CD14-positive monocyte (primary cell): ENCODE measurements around the gene PSAPL1. TPM values are rescaled to one million over a fixed set of nuclear protein-coding genes. Genes with fewer than 3 reads are reported as not detected.

ENCODE experiments used
- DNase-seq, 3 donors: peaks; one replicate each; pipeline ENCODE4 v3.0.0-alpha.2; 2011 to 2022
- H2AFZ ChIP-seq: 2 replicates; pipeline ENCODE4 v1.6.0; 2012; ENCODE audit warnings: mild to moderate bottlenecking, low read depth, low read length, inconsistent platforms; ENCODE audit not compliant: insufficient read depth, poor library complexity, severe bottlenecking
- H3K27ac ChIP-seq, 2 donors: 1 replicate in 1 of 2; 2 replicates in 1 of 2; pipeline ENCODE4 v1.5.1; 2012 to 2013; ENCODE audit warnings: low read length in 2 of 2, control low read depth in 1 of 2, inconsistent platforms in 1 of 2, low read depth in 1 of 2, mild to moderate bottlenecking in 1 of 2
- H3K27me3 ChIP-seq, 2 donors: one replicate each; pipeline versions ENCODE4 v1.6.0 to v1.6.1; 2011 to 2013; ENCODE audit warnings: low read length in 2 of 2; ENCODE audit not compliant: control insufficient read depth in 2 of 2, insufficient read depth in 2 of 2
- H3K36me3 ChIP-seq, 2 donors: replicated peaks in 1 of 2; 1 replicate in 1 of 2; 2 replicates in 1 of 2; pipeline versions ENCODE4 v1.5.1 to v1.6.1; 2012 to 2013; ENCODE audit warnings: low read length in 2 of 2, control low read depth in 1 of 2, inconsistent platforms in 1 of 2, mild to moderate bottlenecking in 1 of 2; ENCODE audit not compliant: insufficient read depth in 2 of 2, control insufficient read depth in 1 of 2
- H3K4me1 ChIP-seq, 2 donors: 1 replicate in 1 of 2; 2 replicates in 1 of 2; pipeline versions ENCODE4 v1.5.1 to v1.6.1; 2012 to 2013; ENCODE audit warnings: low read length in 2 of 2, control low read depth in 1 of 2, inconsistent platforms in 1 of 2, mild to moderate bottlenecking in 1 of 2, moderate library complexity in 1 of 2; ENCODE audit not compliant: insufficient read depth in 2 of 2, control insufficient read depth in 1 of 2
- H3K4me2 ChIP-seq: replicated peaks from 2 replicates; pipeline ENCODE3; 2012; ENCODE audit warnings: low read length, moderate library complexity, mild to moderate bottlenecking; ENCODE audit not compliant: poor library complexity, severe bottlenecking; ENCODE audit errors: extremely low read depth
- H3K4me3 ChIP-seq, 3 experiments: fragments of 200-600 bp in 1 of 3; sonication (generic) in 1 of 3; replicated peaks in 1 of 3; 1 replicate in 2 of 3; 2 replicates in 1 of 3; pipeline ENCODE4 v1.5.1; 2011 to 2013; ENCODE audit warnings: low read length in 3 of 3, mild to moderate bottlenecking in 3 of 3, control low read depth in 2 of 3, low read depth in 2 of 3, inconsistent platforms in 1 of 3, moderate library complexity in 1 of 3
- H3K79me2 ChIP-seq: 2 replicates; pipeline ENCODE4 v1.6.0; 2012; ENCODE audit warnings: mild to moderate bottlenecking, control low read depth, inconsistent platforms, low read length, moderate library complexity; ENCODE audit not compliant: insufficient read depth
- H3K9ac ChIP-seq: 2 replicates; pipeline ENCODE4 v1.6.0; 2017; ENCODE audit warnings: low read length, mild to moderate bottlenecking; ENCODE audit not compliant: insufficient read depth, poor library complexity, severe bottlenecking
- H3K9me3 ChIP-seq, 2 donors: replicated peaks in 1 of 2; 1 replicate in 1 of 2; 2 replicates in 1 of 2; pipeline versions ENCODE4 v1.5.1 to v1.6.1; 2012 to 2013; ENCODE audit warnings: low read length in 2 of 2, control low read depth in 1 of 2; ENCODE audit not compliant: control insufficient read depth in 1 of 2, insufficient read depth in 1 of 2
- H4K20me1 ChIP-seq: 2 replicates; pipeline ENCODE4 v1.6.0; 2012; ENCODE audit warnings: mild to moderate bottlenecking, low read length, control low read depth, moderate library complexity; ENCODE audit not compliant: insufficient read depth
- H3K27ac Mint-ChIP-seq, 7 donors: one replicate each; pipeline ENCODE4 v1.8.0; 2020; ENCODE audit warnings: mild to moderate bottlenecking in 7 of 7, mixed read lengths in 7 of 7, moderate library complexity in 6 of 7, inconsistent platforms in 2 of 7
- H3K27me3 Mint-ChIP-seq, 3 donors: one replicate each; pipeline ENCODE4 v1.8.0; 2021 to 2022; ENCODE audit warnings: low read depth in 3 of 3, mild to moderate bottlenecking in 3 of 3, mixed read lengths in 3 of 3, moderate library complexity in 3 of 3, inconsistent platforms in 1 of 3
- H3K36me3 Mint-ChIP-seq, 2 donors: one replicate each; pipeline ENCODE4 v1.8.0; 2020; ENCODE audit warnings: mixed read lengths in 2 of 2, inconsistent platforms in 1 of 2, mild to moderate bottlenecking in 1 of 2
- H3K4me1 Mint-ChIP-seq: one replicate; pipeline ENCODE4 v1.8.0; 2020; ENCODE audit warnings: mild to moderate bottlenecking, mixed read lengths
- H3K4me3 Mint-ChIP-seq, 2 donors: one replicate each; pipeline ENCODE4 v1.8.0; 2020; ENCODE audit warnings: mild to moderate bottlenecking in 2 of 2, mixed read lengths in 2 of 2, moderate library complexity in 1 of 2
- H3K9me3 Mint-ChIP-seq, 7 donors: one replicate each; pipeline ENCODE4 v1.8.0; 2020 to 2022; ENCODE audit warnings: mixed read lengths in 7 of 7, mild to moderate bottlenecking in 6 of 7, moderate library complexity in 6 of 7, inconsistent platforms in 2 of 7
- WGBS: methylation state at CpG from one replicate; pipeline ENCODE4 v1.1.5; 2013; ENCODE audit warnings: missing lambda C conversion rate; ENCODE audit not compliant: insufficient coverage; 5-methylcytosine and 5-hydroxymethylcytosine counted together
- intact Hi-C, 2 donors: fragments of 100-400 bp; cut with micrococcal nuclease; formaldehyde crosslinking; loops; one replicate each; pipeline versions ENCODE4 v1.15.0 to v1.15.1; 2023
- polyA plus RNA-seq, 3 donors: library from polyadenylated mRNA; depleted of rRNA in 1 of 3; unstranded in 2 of 3; stranded (reverse) in 1 of 3; fragments of 300-500 nt in 2 of 3; fragments of >200 nt in 1 of 3; fragmentation: Illumina TruSeq in 2 of 3; gene quantifications; 1 replicate in 2 of 3; 2 replicates in 1 of 3; pipeline ENCODE4 v1.2.3, GENCODE V29; 2012 to 2021
- TF ChIP-seq, protein P1 (sequence below): fragments of 200-600 bp; IDR thresholded peaks from one replicate; pipeline ENCODE4 v1.8.0; 2022; ENCODE audit warnings: antibody characterized with exemption, mild to moderate bottlenecking

PSAPL1 gene
- polyA plus RNA-seq, 3 donors = not detected

DNA sequence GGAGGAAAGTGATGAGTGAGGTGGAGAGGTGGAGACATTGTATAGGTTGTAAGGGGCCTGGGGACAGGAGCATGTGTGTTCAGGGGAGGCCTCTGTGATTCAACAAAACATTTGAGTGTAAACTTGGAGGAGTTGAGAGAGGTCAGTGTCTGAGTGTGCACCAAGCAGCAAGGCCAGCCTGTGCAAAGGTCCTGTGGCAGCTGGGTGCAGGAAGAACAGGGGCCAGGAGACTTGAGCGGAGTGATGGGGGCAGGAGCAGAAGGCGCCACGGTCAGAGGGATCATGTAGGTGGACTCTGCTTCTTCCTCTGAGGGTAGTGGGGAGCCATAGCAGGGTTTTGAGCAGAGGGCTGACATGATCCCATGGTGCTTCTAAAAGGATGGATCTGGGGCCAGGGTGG lies 9.6 kb upstream of the PSAPL1 start:
- DNase-seq = no peak
- Mint-ChIP-seq H3K36me3 (no peaks in the 10 kb centered on the region), H3K27ac (no peak overlapping the region), H3K4me3 (peak overlapping the region in 1 of 2 donors; percentile 0), H3K27me3 (peaks cover 4 to 13% (median 7%) of the 10 kb centered on the region in 3 donors), H3K4me1 (no peaks in the 10 kb centered on the region), H3K9me3 (peaks cover 0 to 7% (median 2%) of the 10 kb centered on the region in 7 donors)
- Histone ChIP-seq H3K4me1 (no peaks in the 10 kb centered on the region), H3K79me2 (no peaks in the 10 kb centered on the region), H3K4me2 (no peak overlapping the region), H3K9ac (no peak overlapping the region), H2AFZ (no peak overlapping the region), H3K36me3 (no peaks in the 10 kb centered on the region), H3K27me3 (no peaks in the 10 kb centered on the region), H3K27ac (no peak overlapping the region), H3K4me3 (no peak overlapping the region), H4K20me1 (no peaks in the 10 kb centered on the region), H3K9me3 (peaks cover 0 to 4% of the 10 kb centered on the region in 2 donors)
- WGBS = 100% methylated on average over 3 of the region's 3 CpGs
- intact Hi-C loops = no loop called here
- TF ChIP-seq, protein P1, sequence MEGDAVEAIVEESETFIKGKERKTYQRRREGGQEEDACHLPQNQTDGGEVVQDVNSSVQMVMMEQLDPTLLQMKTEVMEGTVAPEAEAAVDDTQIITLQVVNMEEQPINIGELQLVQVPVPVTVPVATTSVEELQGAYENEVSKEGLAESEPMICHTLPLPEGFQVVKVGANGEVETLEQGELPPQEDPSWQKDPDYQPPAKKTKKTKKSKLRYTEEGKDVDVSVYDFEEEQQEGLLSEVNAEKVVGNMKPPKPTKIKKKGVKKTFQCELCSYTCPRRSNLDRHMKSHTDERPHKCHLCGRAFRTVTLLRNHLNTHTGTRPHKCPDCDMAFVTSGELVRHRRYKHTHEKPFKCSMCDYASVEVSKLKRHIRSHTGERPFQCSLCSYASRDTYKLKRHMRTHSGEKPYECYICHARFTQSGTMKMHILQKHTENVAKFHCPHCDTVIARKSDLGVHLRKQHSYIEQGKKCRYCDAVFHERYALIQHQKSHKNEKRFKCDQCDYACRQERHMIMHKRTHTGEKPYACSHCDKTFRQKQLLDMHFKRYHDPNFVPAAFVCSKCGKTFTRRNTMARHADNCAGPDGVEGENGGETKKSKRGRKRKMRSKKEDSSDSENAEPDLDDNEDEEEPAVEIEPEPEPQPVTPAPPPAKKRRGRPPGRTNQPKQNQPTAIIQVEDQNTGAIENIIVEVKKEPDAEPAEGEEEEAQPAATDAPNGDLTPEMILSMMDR = no peak

DNA sequence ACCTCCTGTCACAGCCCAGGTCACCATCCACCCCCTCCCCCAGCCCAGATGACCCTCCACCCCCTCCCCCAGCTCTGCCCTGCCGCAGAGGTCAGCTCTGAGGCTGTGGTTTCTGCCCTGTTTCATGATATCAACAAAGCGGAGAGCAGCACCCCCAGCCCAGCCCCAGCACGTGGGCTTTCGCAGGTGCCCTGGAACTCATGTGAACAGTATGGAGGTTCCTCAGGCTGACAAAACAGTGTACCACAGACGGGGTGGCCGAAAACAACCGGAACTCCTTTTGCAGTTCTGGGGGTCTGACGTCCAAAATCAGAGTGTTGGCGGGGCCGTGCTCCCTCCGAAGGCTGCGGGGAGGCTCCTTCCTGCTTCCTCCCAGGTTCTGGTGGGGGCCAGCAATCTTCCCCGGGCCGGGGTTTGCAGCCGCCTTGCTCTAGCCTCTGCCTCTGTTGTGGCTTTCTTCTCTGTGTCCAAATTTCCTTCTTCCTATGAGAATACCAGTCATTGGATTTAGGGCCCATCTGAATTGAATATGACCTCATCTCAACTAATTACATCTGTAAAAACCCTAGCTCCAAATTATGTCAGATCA lies 7.9 kb upstream of the PSAPL1 start:
- Histone ChIP-seq H3K4me3 (no peak overlapping the region), H3K36me3 (no peaks in the 10 kb centered on the region), H2AFZ (no peak overlapping the region), H3K79me2 (no peaks in the 10 kb centered on the region), H3K27ac (no peak overlapping the region), H4K20me1 (no peaks in the 10 kb centered on the region), H3K9ac (no peak overlapping the region), H3K9me3 (no peaks in the 10 kb centered on the region), H3K4me2 (no peak overlapping the region), H3K4me1 (no peaks in the 10 kb centered on the region), H3K27me3 (no peaks in the 10 kb centered on the region)
- intact Hi-C loops = no loop called here
- H3K27ac Mint-ChIP-seq = no peak overlapping the region
- H3K36me3 Mint-ChIP-seq = no peaks in the 10 kb centered on the region
- 23% methylated on average over 14 of the region's 15 CpGs for WGBS
- H3K4me1 Mint-ChIP-seq = no peaks in the 10 kb centered on the region
- DNase-seq = no peak
- no peak overlapping the region for H3K4me3 Mint-ChIP-seq
- H3K27me3 Mint-ChIP-seq = peaks cover 5 to 13% (median 6%) of the 10 kb centered on the region in 3 donors
- H3K9me3 Mint-ChIP-seq = peaks cover 0 to 5% (median 0%) of the 10 kb centered on the region in 7 donors
- TF ChIP-seq, protein P1 = no peak
